IPS-18c (cell line): ENCODE data around the gene HRH3.

Experiments used
- H3K4me3 ChIP-seq: 2 replicates; pipeline ENCODE4 v1.7.0; 2013; ENCODE audit warnings: low read depth, mild to moderate bottlenecking, low read length, moderate library complexity; ENCODE audit not compliant: insufficient read depth
- H3K9me3 ChIP-seq: one replicate; pipeline ENCODE4 v1.6.1; 2013; ENCODE audit warnings: mild to moderate bottlenecking, low read length, moderate library complexity; ENCODE audit not compliant: control insufficient read depth, insufficient read depth

Gene HRH3

DNA sequence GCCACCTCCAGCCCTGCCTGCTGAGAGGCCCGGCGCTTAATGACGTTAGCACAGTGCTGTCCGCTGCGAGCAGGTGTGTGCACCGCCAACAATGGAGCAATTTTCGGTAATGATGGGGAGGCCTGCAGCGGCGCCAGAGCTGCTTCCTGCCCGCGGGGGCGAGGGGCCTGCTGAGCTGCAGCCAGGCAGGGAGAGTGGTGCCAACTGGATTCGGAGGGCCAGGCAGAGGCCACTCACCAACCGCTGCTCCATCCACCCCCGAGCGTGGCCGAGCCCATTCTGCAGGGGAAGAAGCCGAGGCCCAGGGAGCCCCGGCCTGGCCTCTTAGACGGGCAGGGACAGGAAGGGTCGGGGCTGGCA, 9.6 kb downstream of the HRH3 start:
- H3K9me3 ChIP-seq = no peaks in the 10 kb centered on the region
- no peak overlapping the region for H3K4me3 ChIP-seq

DNA sequence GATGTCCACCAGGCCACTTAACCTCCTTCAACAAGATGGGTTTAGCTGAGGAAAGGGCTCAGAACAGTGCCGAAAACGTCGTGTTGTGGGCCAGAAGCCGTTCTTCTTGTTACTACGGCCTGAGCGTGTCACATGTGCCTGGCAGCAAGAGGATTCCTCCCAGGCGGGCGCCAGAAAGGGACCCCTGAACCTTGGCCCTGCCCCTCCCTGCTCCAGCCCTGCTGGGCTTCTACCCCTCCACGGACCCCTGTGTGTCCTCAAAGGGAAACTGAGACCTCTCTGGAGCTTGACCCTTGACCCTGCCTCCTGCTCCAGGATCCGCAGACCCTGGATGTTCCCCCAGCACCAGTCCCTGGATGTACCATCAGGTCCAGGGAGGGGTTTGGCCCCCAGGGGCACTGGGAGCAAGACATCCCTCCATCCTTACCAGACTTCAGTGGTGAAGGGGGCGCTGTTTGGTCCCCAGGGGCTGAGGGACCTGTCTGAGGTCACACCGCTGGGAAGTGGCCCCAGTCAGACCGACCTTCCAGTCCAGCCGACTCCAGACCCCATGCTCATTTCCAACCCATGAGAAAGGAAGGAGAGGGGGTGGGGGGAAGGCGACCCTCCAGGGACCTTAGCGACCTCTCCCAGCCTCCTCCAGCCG, 10.1 kb downstream of the HRH3 start:
- Histone ChIP-seq H3K4me3 (no peak overlapping the region), H3K9me3 (no peaks in the 10 kb centered on the region)

DNA sequence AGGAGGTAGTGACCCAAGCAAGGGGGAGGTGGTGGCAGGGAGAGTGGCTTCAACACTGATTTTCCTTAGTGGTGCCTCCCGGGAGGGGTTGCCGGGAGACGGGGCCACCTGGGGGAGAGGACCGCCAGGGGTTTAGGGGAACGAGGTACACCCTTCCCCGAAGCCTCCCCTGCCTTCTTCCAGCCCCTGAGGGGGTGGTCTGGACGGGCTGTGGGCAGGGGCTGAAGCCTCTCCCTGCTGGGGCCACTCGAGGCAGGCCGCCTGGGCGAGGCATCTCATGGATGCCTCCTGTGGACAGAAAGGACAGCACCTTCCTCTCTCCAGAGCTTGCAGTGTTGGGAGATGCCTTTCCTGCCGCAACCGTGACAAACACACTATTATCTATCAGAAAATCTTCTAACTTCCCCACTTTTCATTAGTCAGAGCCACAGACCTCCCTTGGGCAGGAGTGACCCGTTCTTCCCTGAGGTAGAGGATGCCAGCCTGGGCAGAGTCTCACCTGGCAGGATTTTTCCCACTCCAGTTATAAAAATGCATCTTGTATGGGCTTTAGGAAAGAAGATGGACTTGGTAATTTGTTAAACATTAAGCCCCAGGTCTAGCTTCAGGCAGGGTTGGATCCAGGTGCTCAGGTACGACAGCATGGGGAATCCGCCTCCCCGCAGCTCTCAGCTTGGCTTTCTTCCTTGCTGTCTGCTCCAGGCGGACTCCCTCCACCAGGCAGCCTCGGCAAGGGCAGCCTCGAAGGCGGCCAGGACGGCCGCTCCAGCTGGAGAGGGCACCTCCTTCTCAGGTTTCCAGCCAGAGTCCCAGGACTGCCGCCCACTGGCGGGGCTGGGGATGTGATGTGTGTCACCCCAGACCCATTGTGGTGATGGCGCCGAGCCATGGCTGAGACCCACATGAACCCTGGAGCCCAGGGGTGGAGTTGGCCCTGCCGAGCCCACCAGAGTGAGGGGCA, 11.0 kb downstream of the HRH3 start:
- no peaks in the 10 kb centered on the region for H3K9me3 ChIP-seq

DNA sequence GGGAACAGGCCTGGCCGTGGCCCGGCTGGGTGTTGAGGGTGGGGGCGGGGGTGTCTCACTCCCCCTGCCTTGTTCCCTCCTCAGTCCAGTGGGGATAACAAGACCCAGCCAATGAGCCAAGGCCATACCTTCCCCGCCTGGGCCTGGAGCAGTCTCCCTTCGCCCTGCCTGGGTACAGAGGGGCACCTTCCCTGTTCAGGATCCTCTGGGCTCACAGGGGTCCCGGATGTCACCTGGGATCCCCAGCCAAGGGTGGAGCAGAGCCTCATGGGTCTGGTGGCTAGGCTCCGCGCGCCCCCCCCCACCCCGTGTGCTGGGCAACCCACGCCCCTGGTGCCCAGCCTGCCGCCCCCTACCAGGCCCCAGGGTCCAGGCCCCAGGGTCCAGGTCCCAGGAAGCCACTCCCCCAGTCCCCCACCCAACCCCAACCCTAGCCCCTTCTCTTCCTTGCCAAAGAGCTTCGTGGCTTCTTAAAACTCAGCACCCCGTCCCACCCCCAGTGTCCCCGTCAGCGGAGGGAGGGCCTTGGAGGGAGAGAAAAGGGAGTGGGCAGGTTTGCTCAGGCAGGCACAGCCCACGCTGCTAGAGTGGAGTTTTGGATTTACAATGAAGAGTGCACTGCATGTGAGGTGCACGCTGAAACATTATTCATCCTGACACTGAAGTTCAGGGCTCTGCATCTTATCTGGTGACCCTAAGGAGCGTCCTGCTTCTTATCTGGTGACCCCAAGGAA, 11.8 kb downstream of the HRH3 start:
- Histone ChIP-seq H3K9me3 (no peaks in the 10 kb centered on the region), H3K4me3 (no peak overlapping the region)

More for the DNA sequence above, 11.0 kb downstream of the HRH3 start:
- H3K4me3 ChIP-seq = no peak overlapping the region

DNA sequence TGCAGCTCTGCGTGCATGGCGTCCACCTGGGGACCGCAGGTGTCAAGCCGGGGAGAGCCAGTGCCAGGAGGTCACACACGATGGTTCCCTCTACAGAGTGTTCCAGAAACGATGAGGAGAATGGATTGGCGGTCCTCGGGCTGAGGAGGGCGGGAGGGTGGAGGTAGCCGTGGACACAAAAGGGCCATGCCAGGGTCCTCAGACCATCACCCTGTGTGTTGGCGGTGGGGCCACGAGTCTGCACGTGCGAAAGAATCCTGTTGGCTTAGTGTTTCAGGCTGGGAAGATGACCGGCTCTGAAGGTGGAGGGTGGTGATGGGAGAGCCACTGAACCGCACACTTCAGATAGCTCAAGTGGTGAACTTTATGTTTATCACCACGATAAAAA, 13.7 kb downstream of the HRH3 start:
- H3K4me3 ChIP-seq = no peak overlapping the region
- no peaks in the 10 kb centered on the region for H3K9me3 ChIP-seq

DNA sequence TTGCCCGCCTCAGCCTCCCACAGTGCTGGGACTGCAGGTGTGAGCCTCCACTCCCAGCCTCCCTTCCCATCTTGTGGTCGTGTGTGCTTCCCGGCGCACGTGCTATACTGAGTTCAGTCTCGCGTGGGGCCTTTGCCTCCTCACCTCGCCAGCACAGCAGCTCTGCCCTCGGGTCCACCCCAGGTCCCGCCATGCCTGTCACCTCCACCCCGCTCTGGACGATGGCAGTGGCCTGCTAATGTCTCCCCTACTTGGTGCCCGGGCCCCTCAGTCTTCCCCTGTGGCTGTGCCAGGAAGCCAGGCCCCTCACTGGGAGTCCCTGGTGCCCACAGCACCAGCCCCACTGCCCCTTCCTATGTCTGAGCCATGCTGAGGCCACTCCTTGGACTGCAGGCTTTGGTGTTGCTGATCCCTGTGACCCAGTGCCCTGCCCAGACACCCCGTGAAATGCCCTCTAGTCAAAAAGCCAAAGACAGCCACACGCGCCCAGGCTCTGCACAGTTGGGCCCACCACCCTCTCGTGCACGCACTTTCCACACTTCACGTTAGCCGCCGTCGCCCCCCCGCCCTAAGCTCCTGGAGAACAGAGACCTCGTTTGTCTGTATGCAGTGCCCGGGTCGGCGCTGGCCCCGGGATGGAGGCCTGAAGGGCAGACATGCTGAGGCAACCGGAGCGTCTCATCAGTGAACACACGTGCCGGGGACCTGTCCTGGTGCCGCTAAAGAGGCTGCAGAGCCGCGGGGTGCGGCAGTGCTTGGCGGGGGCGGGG, 14.3 kb downstream of the HRH3 start:
- Histone ChIP-seq H3K9me3 (no peaks in the 10 kb centered on the region), H3K4me3 (no peak overlapping the region)

DNA sequence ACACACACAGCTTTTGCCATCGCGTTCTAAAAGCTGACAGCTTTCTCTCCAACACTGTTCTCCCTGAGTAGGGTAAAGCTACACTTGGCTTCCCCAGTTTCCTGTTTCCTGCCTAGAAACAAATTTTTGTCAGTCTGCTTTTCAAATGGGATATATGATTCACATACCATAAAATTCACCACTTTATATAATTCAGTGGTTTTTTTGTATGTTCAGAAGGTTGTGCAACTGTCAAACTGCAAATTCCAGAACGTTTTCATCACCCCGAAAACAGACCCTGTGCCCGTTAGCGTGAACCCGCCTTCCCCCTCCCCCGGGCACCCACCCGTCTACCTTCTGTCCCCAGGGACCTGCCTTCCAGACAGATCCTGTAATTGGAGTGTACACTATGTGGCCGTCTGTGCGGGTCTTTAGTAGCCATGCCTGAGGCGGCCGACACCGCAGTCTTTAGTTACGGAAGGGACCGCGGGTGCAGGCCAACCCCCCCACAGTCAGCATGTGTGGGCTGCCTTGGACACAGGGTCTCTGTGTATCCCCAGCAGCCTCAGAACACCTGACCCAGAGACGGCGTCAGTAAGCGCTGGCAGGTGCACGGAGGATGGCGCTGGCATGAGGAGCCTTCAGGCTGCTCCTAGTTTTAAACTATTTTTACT, 16.6 kb downstream of the HRH3 start:
- Histone ChIP-seq H3K9me3 (no peaks in the 10 kb centered on the region), H3K4me3 (no peak overlapping the region)

DNA sequence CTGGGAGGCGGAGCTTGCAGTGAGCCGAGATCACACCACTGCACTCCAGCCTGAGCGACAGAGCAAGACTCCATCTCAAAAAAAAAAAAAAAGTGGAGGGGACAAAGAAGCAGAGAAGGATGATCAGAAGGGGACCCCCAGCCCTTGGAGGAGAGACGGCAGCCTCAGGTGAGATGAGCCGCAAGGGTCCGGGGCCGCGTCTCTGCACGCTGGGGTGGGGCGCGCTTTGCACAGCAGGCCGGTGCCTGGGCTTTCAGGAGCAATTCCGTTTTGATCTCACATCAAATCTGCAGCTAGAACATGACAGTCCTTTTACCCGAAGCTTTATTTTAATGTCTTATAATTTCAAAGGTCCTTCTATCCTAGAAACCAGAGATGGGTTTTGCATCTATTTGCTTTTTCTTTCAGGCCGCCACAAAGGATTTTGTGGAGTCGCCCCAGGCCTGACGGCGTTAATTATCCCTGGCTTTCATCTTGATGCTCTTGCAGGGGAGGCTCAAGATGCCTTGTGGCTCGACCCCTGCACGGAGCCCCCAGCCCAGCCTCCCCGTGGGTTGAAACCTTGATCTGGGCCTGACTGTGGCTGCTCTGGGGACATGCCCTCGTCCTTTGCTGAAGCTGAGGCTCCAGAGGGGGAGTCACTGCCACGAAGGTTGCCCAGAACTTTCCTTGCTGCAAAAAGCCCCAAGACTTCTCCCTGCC, 17.3 kb downstream of the HRH3 start:
- Histone ChIP-seq H3K9me3 (no peaks in the 10 kb centered on the region), H3K4me3 (no peak overlapping the region)

DNA sequence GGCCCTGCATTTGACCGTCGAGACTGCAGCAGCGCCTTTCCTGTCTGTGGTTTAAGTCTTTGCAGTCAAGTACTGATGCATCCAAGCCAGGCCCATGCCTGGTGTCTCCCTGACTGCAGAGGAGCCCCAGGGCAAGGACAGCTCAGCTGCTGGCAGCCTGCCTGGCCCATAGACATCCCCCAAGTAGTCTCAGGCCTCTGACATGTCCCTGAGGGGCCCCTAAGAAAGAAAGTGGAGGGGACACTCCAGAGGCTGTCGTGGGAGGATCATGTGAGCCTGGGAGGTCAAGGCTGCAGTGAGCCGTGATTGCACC, 18.0 kb downstream of the HRH3 start:
- no peaks in the 10 kb centered on the region for H3K9me3 ChIP-seq
- H3K4me3 ChIP-seq = no peak overlapping the region

DNA sequence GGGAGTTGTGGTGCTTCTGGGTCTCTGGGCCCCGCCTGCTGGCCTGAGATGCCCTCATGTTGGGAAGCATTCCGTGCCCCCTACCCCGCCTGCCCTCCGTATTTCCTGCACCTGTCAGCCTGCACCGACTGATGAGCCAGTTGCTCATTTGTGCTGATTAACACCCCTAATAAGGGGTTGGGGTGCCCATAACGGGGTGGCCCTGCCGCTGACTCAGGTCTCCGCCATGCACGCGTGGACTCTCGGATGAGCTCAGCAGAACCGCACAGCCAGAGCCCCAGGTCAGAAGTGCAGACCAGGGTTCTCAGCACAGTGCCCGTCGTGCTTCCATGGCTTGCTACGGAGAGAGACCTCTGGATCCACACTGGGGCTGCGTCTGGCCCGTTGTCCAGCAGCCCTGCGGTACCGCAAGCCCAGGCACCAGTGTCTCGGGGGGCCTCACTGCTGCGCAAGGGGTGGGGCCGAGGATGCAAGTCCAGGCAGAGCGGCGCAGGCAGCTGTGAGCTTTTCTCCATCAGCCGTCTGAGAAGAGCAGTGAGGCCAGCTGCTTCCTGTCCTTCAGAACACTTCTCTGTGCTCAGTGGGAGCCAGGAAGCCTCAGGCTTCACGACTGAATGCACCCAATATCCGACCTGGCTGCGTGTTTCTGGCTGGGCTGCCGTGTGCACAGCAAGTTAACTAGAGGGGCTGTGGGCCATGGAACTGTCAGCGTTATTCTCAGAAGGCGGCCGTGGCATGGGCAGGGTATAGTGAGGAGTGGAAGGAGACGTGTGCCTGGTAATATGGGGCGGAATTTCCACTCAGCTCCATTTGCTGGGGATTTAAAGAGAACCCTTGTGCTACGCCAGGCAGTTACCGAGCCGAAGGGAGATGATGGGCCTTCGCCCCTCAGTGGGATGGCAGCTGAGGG, 18.6 kb downstream of the HRH3 start:
- Histone ChIP-seq H3K4me3 (no peak overlapping the region), H3K9me3 (no peaks in the 10 kb centered on the region)

DNA sequence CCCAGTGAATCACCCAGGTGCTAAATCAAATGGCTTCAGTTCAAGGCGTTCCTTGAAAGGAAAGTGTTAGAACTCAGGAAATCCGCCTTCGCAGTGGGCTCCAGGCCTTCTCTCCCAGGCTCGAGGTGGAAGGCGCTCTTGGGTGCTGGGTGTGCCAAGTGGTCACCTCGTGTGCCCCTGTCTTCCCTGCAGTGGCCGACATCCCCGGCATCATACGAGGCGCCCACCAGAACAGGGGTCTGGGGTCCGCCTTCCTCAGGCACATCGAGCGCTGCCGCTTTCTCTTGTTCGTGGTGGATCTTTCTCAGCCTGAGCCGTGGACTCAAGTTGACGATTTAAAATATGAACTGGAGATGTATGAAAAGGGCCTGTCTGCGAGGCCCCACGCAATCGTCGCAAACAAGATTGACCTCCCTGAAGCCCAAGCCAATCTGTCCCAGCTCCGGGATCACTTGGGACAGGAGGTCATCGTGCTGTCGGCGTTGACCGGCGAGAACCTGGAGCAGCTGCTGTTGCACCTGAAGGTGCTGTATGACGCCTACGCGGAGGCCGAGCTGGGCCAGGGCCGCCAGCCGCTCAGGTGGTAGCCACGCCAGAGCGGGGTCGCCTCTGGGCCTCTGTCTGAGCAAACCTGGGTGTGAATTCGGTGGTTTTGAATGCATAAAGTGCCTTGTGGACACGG, 19.4 kb downstream of the HRH3 start:
- Histone ChIP-seq H3K9me3 (no peaks in the 10 kb centered on the region), H3K4me3 (no peak overlapping the region)

DNA sequence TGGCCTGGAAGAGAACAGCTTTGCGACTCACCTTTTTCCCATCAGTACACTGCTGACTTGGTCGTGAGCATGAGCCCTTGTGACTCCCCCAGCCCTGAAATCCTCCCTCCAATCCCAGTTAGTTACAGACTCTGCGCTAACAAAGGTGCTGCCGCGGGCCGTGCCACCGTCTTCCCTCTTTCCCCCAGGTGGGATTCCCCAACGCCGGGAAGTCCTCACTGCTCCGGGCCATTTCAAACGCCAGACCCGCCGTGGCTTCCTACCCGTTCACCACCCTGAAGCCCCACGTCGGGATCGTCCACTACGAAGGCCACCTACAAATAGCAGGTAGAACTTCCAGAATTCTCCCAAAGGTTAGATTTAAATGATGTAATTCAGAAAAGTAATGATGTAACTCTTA, 21.1 kb downstream of the HRH3 start:
- Histone ChIP-seq H3K9me3 (no peaks in the 10 kb centered on the region), H3K4me3 (no peak overlapping the region)

DNA sequence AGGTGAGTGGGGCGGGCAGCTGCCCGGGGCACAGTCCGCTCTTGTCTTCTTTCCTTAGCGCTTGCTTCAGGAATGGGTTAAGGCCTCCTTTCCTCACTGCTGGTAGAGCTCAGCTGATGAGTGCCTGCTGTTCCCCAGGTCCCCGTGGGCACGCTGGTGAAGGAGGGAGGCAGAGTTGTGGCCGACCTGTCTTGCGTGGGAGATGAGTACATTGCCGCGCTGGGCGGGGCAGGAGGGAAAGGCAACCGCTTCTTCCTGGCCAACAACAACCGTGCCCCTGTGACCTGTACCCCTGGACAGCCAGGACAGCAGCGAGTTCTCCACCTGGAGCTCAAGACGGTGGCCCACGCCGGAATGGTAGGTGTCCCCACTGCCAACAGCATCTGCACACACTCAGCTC, 21.6 kb downstream of the HRH3 start:
- Histone ChIP-seq H3K4me3 (no peak overlapping the region), H3K9me3 (no peaks in the 10 kb centered on the region)

DNA sequence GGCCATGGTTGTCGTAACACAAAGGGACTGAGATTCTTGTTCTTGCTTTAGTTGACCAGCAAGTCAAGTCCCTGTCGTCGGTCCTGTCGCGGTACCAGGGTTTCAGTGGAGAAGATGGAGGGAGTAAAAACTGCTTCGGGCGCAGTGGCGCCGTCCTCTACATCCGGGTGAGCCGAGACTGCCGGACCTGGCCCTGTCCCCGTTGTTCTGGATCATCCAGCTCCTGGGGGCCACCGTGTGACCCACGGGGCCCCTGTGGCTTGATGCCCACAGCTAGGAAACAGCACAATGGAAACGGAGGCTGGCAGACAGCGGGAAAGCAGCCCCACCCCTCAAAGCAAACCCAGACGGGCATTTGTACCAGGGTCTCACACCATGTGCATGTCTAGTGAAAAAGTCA, 22.3 kb downstream of the HRH3 start:
- H3K4me3 ChIP-seq = no peak overlapping the region
- H3K9me3 ChIP-seq = no peaks in the 10 kb centered on the region

DNA sequence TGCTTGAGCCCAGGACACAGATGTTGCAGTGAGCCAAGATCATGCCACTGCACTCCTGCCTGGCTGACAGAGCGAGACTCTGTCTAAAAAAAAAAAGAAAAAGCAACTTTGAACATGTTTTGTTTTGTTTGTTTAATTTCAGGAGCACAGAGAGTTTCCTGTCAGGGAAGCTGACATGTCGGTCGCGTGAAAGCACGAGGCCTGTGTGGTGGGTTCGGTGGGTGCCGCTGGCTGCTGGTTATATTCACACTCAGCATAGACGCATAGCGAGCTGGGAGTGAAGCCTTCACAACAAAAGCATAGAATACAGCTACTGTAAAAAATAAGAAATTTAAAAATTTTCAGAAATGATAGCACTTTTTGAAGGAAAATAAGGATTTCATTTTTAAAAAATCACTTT, 22.8 kb downstream of the HRH3 start:
- no peak overlapping the region for H3K4me3 ChIP-seq
- no peaks in the 10 kb centered on the region for H3K9me3 ChIP-seq
